ENCODE results near the gene SLC2A8. TPM values are rescaled to one million over a fixed set of nuclear protein-coding genes. Genes with fewer than 3 reads are reported as not detected.
A peak's percentile ranks its signal among the peaks of the same experiment; 100 is the strongest.

SLC2A8 gene
- total and polyA plus RNA-seq, 3 donors from 2014 or later: 62.7 to 128 (median 68.6) TPM

DNA sequence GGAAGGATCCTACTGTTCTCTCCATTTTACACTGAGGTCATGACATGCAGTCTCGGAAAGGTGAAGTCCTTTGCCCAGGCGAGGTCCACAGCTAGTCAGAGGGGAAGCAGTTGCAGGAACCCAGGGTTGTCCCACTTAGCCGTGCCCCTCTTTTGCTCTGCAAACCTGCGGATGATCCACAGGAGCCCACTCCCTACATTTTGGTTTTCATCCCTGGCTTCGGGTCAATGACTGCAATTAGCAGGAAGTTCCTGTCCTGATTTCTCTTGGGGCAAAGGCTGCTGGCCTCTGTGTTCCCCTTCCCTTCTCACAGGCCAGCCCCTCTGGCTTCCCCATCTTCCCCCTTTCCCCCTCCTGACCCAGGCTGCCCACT, 1.3 kb downstream of the SLC2A8 start:
- intact Hi-C loops (cut with DNase I; ENCODE audit: low total_unique reads): no loop called here
- Histone ChIP-seq H3K4me1 (peaks cover 10% of the 10 kb centered on the region), H3K4me3 (peak overlapping the region; percentile 84 to 90), H3K27ac (peak overlapping the region in 1 of 2 donors; percentile 90), H3K27me3 (no peaks in the 10 kb centered on the region), H3K36me3 (ENCODE audit: low read depth, missing control alignments) (no peaks in the 10 kb centered on the region), H3K9me3 (no peaks in the 10 kb centered on the region)
- TF ChIP-seq, protein P1, sequence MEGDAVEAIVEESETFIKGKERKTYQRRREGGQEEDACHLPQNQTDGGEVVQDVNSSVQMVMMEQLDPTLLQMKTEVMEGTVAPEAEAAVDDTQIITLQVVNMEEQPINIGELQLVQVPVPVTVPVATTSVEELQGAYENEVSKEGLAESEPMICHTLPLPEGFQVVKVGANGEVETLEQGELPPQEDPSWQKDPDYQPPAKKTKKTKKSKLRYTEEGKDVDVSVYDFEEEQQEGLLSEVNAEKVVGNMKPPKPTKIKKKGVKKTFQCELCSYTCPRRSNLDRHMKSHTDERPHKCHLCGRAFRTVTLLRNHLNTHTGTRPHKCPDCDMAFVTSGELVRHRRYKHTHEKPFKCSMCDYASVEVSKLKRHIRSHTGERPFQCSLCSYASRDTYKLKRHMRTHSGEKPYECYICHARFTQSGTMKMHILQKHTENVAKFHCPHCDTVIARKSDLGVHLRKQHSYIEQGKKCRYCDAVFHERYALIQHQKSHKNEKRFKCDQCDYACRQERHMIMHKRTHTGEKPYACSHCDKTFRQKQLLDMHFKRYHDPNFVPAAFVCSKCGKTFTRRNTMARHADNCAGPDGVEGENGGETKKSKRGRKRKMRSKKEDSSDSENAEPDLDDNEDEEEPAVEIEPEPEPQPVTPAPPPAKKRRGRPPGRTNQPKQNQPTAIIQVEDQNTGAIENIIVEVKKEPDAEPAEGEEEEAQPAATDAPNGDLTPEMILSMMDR (IDR thresholded peaks at IDR 0.05): no peak
- TF ChIP-seq POLR2A (IDR thresholded peaks at IDR 0.05): no peak
- 18 to 35% methylated on average over 5 of the region's 5 CpGs for WGBS, 2 donors
- no peak for DNase-seq

DNA sequence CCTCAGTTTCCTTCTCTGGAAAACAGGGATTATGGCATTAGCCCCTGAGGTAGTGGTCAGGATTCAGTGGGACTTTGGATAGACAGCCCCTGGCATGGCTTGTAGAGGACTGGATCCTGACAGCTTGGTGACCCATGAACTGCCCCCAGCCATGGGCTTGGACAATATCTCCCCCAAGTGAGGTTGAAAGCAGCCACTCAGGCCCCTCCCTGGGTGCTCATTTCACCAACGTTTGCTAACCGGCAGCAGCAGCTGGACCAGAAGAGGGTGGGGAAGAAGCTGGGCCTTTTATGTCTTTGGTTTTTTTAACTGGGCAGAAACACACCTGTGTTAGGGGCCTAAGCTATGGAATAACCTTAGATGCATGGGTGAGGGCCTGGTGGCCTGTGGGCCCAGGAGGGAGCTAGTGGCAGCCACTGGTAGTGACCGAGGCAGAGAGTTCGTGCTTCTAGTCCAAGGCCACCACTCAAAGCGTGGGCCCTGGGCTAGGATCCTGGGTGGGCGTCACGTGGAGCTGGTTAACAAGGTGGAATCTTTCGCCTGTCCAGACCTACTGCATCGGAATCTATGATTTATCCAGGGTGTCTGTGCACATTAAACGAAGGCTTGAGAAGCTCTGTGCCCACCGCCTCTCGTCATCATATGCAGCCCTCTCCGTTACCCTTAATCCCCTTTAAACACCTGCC, 1.9 kb downstream of the SLC2A8 start:
- Histone ChIP-seq H3K27me3 (no peaks in the 10 kb centered on the region), H3K36me3 (ENCODE audit: low read depth, missing control alignments) (no peaks in the 10 kb centered on the region), H3K9me3 (no peaks in the 10 kb centered on the region), H3K27ac (no peak overlapping the region), H3K4me1 (peaks cover 10% of the 10 kb centered on the region), H3K4me3 (no peak overlapping the region)
- 81 to 91% methylated on average over 13 of the region's 13 CpGs for WGBS, 2 donors
- intact Hi-C loops (cut with DNase I; ENCODE audit: low total_unique reads): no loop called here
- no peak for DNase-seq
- TF ChIP-seq POLR2A (IDR thresholded peaks at IDR 0.05): no peak
- TF ChIP-seq, protein P1 (IDR thresholded peaks at IDR 0.05): no peak

DNA sequence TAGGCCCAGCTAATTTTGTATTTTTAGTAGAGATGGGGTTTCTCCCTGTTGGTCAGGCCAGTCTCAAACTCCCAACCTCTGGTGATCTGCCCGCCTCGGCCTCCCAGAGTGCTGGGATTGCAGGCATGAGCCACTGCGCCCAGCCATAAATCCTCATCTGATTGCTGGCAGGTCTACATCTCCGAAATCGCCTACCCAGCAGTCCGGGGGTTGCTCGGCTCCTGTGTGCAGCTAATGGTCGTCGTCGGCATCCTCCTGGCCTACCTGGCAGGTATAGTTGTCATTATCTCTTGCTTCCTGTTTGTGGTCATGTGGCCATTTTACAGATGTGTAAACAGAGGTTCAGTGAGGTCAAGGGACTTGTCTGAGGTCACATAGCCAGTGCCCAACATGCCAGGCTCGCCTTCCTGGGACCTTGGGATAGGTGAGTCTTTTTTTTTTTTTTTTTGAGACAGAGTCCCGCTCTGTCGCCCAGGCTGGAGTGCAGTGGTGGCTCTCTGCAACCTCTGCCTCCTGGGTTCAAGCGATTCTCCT, 2.8 kb downstream of the SLC2A8 start:
- no peak for TF ChIP-seq POLR2A (IDR thresholded peaks at IDR 0.05)
- TF ChIP-seq, protein P1 (IDR thresholded peaks at IDR 0.05): no peak

DNA sequence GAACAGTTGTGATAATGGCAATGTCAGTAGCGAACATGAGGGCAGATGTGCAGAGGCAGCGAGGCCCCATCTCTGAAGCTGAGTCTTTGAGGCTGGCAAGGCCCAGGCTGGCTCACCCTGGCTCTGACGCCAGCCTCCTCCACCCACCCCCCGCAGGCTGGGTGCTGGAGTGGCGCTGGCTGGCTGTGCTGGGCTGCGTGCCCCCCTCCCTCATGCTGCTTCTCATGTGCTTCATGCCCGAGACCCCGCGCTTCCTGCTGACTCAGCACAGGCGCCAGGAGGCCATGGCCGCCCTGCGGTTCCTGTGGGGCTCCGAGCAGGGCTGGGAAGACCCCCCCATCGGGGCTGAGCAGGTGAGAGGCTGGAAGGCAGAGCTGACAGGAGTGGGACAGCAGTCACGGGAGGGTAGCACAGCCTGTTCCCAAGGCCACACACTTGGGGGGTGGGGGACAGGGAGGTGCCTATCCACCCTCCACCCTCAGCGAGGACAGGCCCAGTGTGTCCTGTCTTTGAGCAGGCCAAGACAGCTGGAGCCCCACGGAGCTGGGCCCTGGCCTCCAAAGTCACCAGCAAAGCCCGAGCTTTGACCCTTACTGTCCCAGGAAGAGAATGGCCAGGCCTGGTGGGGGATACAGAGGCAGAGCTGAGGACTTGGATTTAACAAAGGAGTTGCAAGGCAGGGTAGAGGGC, 5.6 kb downstream of the SLC2A8 start:
- H3K36me3 ChIP-seq (ENCODE audit: low read depth, missing control alignments): no peaks in the 10 kb centered on the region
- peaks cover 10% of the 10 kb centered on the region for H3K4me1 ChIP-seq
- no peak for TF ChIP-seq POLR2A (IDR thresholded peaks at IDR 0.05)
- WGBS, 2 donors: 78 to 87% methylated on average over 11 to 16 of the region's 18 CpGs
- no peaks in the 10 kb centered on the region for H3K27me3 ChIP-seq
- no peak for DNase-seq
- H3K9me3 ChIP-seq: no peaks in the 10 kb centered on the region
- intact Hi-C loops (cut with DNase I; ENCODE audit: low total_unique reads): no loop called here
- no peak overlapping the region for H3K4me3 ChIP-seq
- no peak overlapping the region for H3K27ac ChIP-seq

More for the DNA sequence above, 2.8 kb downstream of the SLC2A8 start:
- intact Hi-C loops (cut with DNase I; ENCODE audit: low total_unique reads): no loop called here
- Histone ChIP-seq H3K27ac (no peak overlapping the region), H3K36me3 (ENCODE audit: low read depth, missing control alignments) (no peaks in the 10 kb centered on the region), H3K4me1 (peaks cover 10% of the 10 kb centered on the region), H3K4me3 (no peak overlapping the region), H3K9me3 (no peaks in the 10 kb centered on the region), H3K27me3 (no peaks in the 10 kb centered on the region)
- DNase-seq: no peak
- WGBS, 2 donors: 91 to 95% methylated on average over 14 of the region's 14 CpGs

DNA sequence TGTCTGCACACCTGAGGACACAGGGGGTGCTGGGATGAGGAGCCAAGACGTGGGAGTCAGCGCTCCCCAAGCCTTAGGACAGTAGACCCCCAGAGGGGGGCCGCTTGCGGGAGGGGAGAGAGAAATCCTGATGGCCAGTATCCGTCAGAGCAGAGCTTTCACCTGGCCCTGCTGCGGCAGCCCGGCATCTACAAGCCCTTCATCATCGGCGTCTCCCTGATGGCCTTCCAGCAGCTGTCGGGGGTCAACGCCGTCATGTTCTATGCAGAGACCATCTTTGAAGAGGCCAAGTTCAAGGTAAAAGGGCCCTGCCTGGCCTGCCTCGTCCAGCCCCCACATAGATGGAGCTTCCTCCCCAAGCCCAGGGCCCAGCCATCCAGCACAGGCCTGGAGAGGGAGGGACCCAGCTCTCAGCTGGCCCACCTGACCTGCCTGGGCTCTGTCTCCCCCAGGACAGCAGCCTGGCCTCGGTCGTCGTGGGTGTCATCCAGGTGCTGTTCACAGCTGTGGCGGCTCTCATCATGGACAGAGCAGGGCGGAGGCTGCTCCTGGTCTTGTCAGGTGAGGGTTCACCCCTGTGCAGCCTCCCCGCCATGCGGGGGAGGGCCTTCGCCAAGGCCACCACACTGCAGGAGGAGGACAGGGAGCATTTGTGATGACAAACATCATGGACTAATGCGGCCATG, 6.7 kb downstream of the SLC2A8 start:
- Histone ChIP-seq H3K36me3 (ENCODE audit: low read depth, missing control alignments) (no peaks in the 10 kb centered on the region), H3K4me1 (peaks cover under 1% of the 10 kb centered on the region), H3K4me3 (no peak overlapping the region), H3K27ac (no peak overlapping the region), H3K9me3 (no peaks in the 10 kb centered on the region), H3K27me3 (no peaks in the 10 kb centered on the region)
- intact Hi-C loops (cut with DNase I; ENCODE audit: low total_unique reads): no loop called here
- TF ChIP-seq, protein P1 (IDR thresholded peaks at IDR 0.05): no peak
- no peak for TF ChIP-seq POLR2A (IDR thresholded peaks at IDR 0.05)
- WGBS, 2 donors: 91 to 92% methylated on average over 16 to 21 of the region's 22 CpGs
- DNase-seq: no peak
